Endothelial cell of umbilical vein (primary cell): ENCODE measurements around the gene FGF12. TPM values are rescaled to one million over a fixed set of nuclear protein-coding genes. Genes with fewer than 3 reads are reported as not detected.

Source experiments
- BruUV-seq: library from RNA; stranded (reverse); fragments of 400-500 nt; replicated peaks from 2 replicates; lab custom pipeline; 2021; lab: Mats Ljungman, UMichigan
- CTCF ChIA-PET: fragments of 300-600, 350-600 bp; sonication (Branson Sonifier 250); formaldehyde crosslinking; loops from one replicate; lab custom pipeline; 2021; ENCODE audit warnings: antibody characterized with exemption, inconsistent platforms; lab: Charles Lee
- POLR2A ChIA-PET: fragments of 300-600, 350-600 bp; sonication (Branson Sonifier 250); formaldehyde crosslinking; loops from one replicate; lab custom pipeline; 2021; ENCODE audit warnings: antibody characterized with exemption, inconsistent platforms; lab: Charles Lee
- DNase-seq: peaks from one replicate; pipeline ENCODE4 v3.0.0-alpha.2; 2011; ENCODE audit warnings: low read depth, low spot score
- FAIRE-seq: peaks from 2 replicates; lab custom pipeline; 2011; peaks lifted over from hg19 to GRCh38; lab: Jason Lieb, UNC
- H2AFZ ChIP-seq: 2 replicates; pipeline ENCODE4 v1.6.0; 2012; ENCODE audit warnings: low read depth, low read length, control low read depth, inconsistent platforms
- H3K27ac ChIP-seq: 2 replicates; pipeline ENCODE4 v1.5.1; 2011; ENCODE audit warnings: low read depth, mild to moderate bottlenecking, control low read depth, low read length, moderate library complexity; ENCODE audit not compliant: insufficient read depth
- H3K27me3 ChIP-seq, 2 experiments: 2 replicates each; pipeline versions ENCODE4 v1.6.0 to v1.6.1; 2011; ENCODE audit warnings: low read length in 2 of 2, mixed read lengths in 1 of 2; ENCODE audit not compliant: control insufficient read depth in 2 of 2, insufficient read depth in 2 of 2
- H3K36me3 ChIP-seq, 2 experiments: 2 replicates in 1 of 2; 3 replicates in 1 of 2; pipeline ENCODE4 v1.5.1; 2011; ENCODE audit warnings: low read length in 2 of 2, mild to moderate bottlenecking in 1 of 2, moderate library complexity in 1 of 2; ENCODE audit not compliant: control insufficient read depth in 2 of 2, insufficient read depth in 2 of 2; ENCODE audit errors: extremely low read depth in 1 of 2
- H3K4me1 ChIP-seq: 3 replicates; pipeline ENCODE4 v1.5.1; 2011; ENCODE audit warnings: mild to moderate bottlenecking, low read length; ENCODE audit not compliant: control insufficient read depth, insufficient read depth; ENCODE audit errors: extremely low read depth
- H3K4me2 ChIP-seq: 2 replicates; pipeline ENCODE4 v1.6.1; 2011; ENCODE audit warnings: low read length, control low read depth, mixed read lengths; ENCODE audit not compliant: insufficient read depth
- H3K4me3 ChIP-seq, 3 experiments: fragments of 200-600 bp in 1 of 3; sonication (generic), shearing (Covaris generic) in 1 of 3; replicated peaks in 1 of 3; 2 replicates each; pipeline ENCODE4 v1.5.1; 2011 to 2016; ENCODE audit warnings: control low read depth in 3 of 3, low read length in 3 of 3, mild to moderate bottlenecking in 2 of 3, inconsistent platforms in 1 of 3, low read depth in 1 of 3, moderate library complexity in 1 of 3; ENCODE audit not compliant: insufficient read depth in 1 of 3
- H3K79me2 ChIP-seq: 2 replicates; pipeline ENCODE4 v1.6.0; 2012; ENCODE audit warnings: low read length, inconsistent platforms; ENCODE audit not compliant: control insufficient read depth, insufficient read depth
- H3K9ac ChIP-seq: replicated peaks from 2 replicates; pipeline ENCODE3; 2011; ENCODE audit warnings: low read length, control low read depth; ENCODE audit not compliant: insufficient read depth; ENCODE audit errors: extremely low read depth
- H3K9me1 ChIP-seq: replicated peaks from 3 replicates; pipeline ENCODE4 v1.6.0; 2011; ENCODE audit warnings: mild to moderate bottlenecking, low read length; ENCODE audit not compliant: control insufficient read depth, insufficient read depth; ENCODE audit errors: extremely low read depth
- H3K9me3 ChIP-seq: replicated peaks from 2 replicates; pipeline ENCODE4 v1.5.1; 2012; ENCODE audit warnings: low read length, inconsistent platforms; ENCODE audit not compliant: control insufficient read depth, insufficient read depth
- H4K20me1 ChIP-seq: replicated peaks from 2 replicates; pipeline ENCODE3; 2011; ENCODE audit warnings: mild to moderate bottlenecking, low read length; ENCODE audit not compliant: control insufficient read depth, insufficient read depth; ENCODE audit errors: extremely low read depth
- EZH2 ChIP-seq: IDR thresholded peaks from 2 replicates; pipeline ENCODE4 v1.6.1; 2012; ENCODE audit warnings: borderline replicate concordance, low read depth, mild to moderate bottlenecking, moderate library complexity, low read length, inconsistent platforms; ENCODE audit not compliant: severe bottlenecking
- FOS ChIP-seq: IDR thresholded peaks from 2 replicates; pipeline ENCODE4 v1.6.1; 2011; ENCODE audit warnings: mild to moderate bottlenecking, low read length, moderate library complexity, borderline replicate concordance; ENCODE audit not compliant: insufficient read depth
- GATA2 ChIP-seq: IDR thresholded peaks from 2 replicates; pipeline ENCODE4 v1.7.0; 2011; ENCODE audit warnings: low read depth, mild to moderate bottlenecking, moderate library complexity, mixed read lengths, low read length; ENCODE audit not compliant: insufficient read length, insufficient read depth
- JUN ChIP-seq: IDR thresholded peaks from 2 replicates; pipeline ENCODE4 v1.6.1; 2011; ENCODE audit warnings: borderline replicate concordance, low read depth; ENCODE audit not compliant: insufficient read length, insufficient read depth
- MYC ChIP-seq: IDR thresholded peaks from one replicate; pipeline ENCODE4 v1.6.1; 2011; ENCODE audit warnings: mild to moderate bottlenecking, low read depth, low read length
- POLR2A ChIP-seq: IDR thresholded peaks from 2 replicates; pipeline ENCODE4 v1.6.1; 2012; ENCODE audit warnings: low read depth, mild to moderate bottlenecking, control low read depth, low read length
- POLR2AphosphoS5 ChIP-seq: IDR thresholded peaks from 2 replicates; pipeline ENCODE4 v1.6.1; 2012; ENCODE audit warnings: low read depth, mild to moderate bottlenecking, control low read depth, low read length, moderate library complexity; ENCODE audit not compliant: insufficient read depth
- dilution Hi-C: fragments of 300-500 bp; cut with MboI; formaldehyde crosslinking; loops from one replicate; pipeline ENCODE4 v1.15.0; 2019; ENCODE audit warnings: low sequenced_read_pairs; ENCODE audit not compliant: extremely low pct_ligation_motif_present
- intact Hi-C: fragments of 100-400 bp; cut with micrococcal nuclease; formaldehyde crosslinking; loops from one replicate; pipeline ENCODE4 v1.10.0; 2022
- polyA plus RNA-seq, 4 experiments: library from polyadenylated mRNA; depleted of rRNA in 3 of 4; stranded (reverse) in 3 of 4; unstranded in 1 of 4; fragments of >200 nt; gene quantifications; 2 replicates each; pipeline versions ENCODE4 v1.2.1 to v1.2.3, GENCODE V29; 2011 to 2012; ENCODE audit warnings: missing spikeins in 1 of 4
- total RNA-seq: library from RNA; stranded (reverse); gene quantifications from 2 replicates; pipeline ENCODE4 v1.2.3, GENCODE V29; 2021
- TF ChIP-seq, protein P1 (sequence below), 2 donors: IDR thresholded peaks; 1 replicate in 1 of 2; 2 replicates in 1 of 2; pipeline ENCODE4 v1.5.1; 2011; ENCODE audit warnings: low read length in 2 of 2, mild to moderate bottlenecking in 2 of 2, moderate library complexity in 2 of 2, control low read depth in 1 of 2, inconsistent platforms in 1 of 2, low read depth in 1 of 2; ENCODE audit not compliant: insufficient read depth in 1 of 2; ENCODE audit errors: extremely low read depth in 1 of 2
- TF ChIP-seq, protein P2 (sequence below): IDR thresholded peaks from 2 replicates; pipeline ENCODE4 v1.6.1; 2011; ENCODE audit not compliant: insufficient read depth, insufficient read length

The FGF12 gene
- total and polyA plus RNA-seq, 2 donors (not counting 3 experiments of a cell fraction or from before 2014, with no cell fraction given) = 0.72 to 2.5 TPM

DNA sequence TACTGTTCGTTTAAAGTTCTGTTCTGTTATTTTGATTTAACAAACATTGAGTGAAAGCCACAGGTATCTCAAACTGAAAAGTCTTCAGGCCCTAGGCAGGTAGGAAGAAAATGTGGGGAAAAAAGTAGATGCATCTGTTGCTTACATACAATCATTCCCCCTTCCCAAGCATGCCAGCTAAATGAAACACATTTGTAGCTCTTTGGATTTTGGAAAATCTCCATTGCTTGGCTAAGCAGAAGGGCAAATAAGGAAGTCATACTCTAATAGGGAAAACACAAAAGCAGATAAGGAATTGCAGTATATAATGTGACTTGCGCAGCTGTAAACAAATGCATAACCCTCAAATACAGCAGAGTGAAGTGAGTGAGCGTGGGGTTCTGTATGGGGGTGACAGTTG, 375.9 kb downstream of the FGF12 start:
- CTCF ChIA-PET = interaction anchor here (1.0 kb wide), 1 partner anchor 462 kb away, joined by 3 read pairs; no protein-coding TSS in a partner anchor
- Histone ChIP-seq H3K79me2 (no peaks in the 10 kb centered on the region), H3K9me3 (no peaks in the 10 kb centered on the region), H3K36me3 (no peaks in the 10 kb centered on the region), H3K27ac (no peak overlapping the region), H3K9me1 (peaks cover 2% of the 10 kb centered on the region), H2AFZ (no peak overlapping the region), H3K4me2 (no peak overlapping the region), H3K4me1 (no peaks in the 10 kb centered on the region), H3K4me3 (no peak overlapping the region), H3K27me3 (no peaks in the 10 kb centered on the region), H3K9ac (no peak overlapping the region), H4K20me1 (no peaks in the 10 kb centered on the region)
- dilution Hi-C loops = no loop called here
- POLR2A ChIA-PET = no interaction called here
- TF ChIP-seq FOS (no peak), GATA2 (no peak), POLR2A (no peak), POLR2AphosphoS5 (no peak), EZH2 (no peak), MYC (no peak), JUN (no peak)
- TF ChIP-seq, protein P1, sequence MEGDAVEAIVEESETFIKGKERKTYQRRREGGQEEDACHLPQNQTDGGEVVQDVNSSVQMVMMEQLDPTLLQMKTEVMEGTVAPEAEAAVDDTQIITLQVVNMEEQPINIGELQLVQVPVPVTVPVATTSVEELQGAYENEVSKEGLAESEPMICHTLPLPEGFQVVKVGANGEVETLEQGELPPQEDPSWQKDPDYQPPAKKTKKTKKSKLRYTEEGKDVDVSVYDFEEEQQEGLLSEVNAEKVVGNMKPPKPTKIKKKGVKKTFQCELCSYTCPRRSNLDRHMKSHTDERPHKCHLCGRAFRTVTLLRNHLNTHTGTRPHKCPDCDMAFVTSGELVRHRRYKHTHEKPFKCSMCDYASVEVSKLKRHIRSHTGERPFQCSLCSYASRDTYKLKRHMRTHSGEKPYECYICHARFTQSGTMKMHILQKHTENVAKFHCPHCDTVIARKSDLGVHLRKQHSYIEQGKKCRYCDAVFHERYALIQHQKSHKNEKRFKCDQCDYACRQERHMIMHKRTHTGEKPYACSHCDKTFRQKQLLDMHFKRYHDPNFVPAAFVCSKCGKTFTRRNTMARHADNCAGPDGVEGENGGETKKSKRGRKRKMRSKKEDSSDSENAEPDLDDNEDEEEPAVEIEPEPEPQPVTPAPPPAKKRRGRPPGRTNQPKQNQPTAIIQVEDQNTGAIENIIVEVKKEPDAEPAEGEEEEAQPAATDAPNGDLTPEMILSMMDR (IDR thresholded peaks at IDR 0.05; ENCODE audit: extremely low read depth in 1 of 2, insufficient read depth in 1 of 2, low read depth in 1 of 2, low read length in 2 of 2) = no peak
- TF ChIP-seq, protein P2, sequence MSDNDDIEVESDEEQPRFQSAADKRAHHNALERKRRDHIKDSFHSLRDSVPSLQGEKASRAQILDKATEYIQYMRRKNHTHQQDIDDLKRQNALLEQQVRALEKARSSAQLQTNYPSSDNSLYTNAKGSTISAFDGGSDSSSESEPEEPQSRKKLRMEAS = no peak
- no peak for FAIRE-seq
- intact Hi-C loops = no loop called here
- DNase-seq = no peak
- BruUV-seq = no TSS peak
